ENCODE data around the gene YJEFN3.

Gene YJEFN3

GRCh38 chr19:19546751-19547162 is 18.0 kb downstream of the YJEFN3 start:
- no peak overlapping the region for H3K27ac ChIP-seq (ENCODE audit: low read length)
- H3K36me3 ChIP-seq (ENCODE audit: control insufficient read depth, insufficient read depth, low read length) = peaks cover 3% of the 10 kb centered on the region; the same call in 1 of the 2 replicates
- H3K4me1 ChIP-seq (ENCODE audit: control insufficient read depth, insufficient read depth, low read length) = no peaks in the 10 kb centered on the region
- H3K27me3 ChIP-seq (ENCODE audit: control insufficient read depth, insufficient read depth, low read length) = no peaks in the 10 kb centered on the region
- no peak for DNase-seq (ENCODE audit: low read depth, low spot score)
- H3K4me3 ChIP-seq (ENCODE audit: low read length) = no peak overlapping the region
- WGBS (ENCODE audit: insufficient coverage, insufficient read length) = no CpG with 5 or more reads among the region's 19 CpGs
- H3K9me3 ChIP-seq (ENCODE audit: control insufficient read depth, insufficient read depth, low read length) = no peaks in the 10 kb centered on the region

- Histone ChIP-seq H3K4me3 (ENCODE audit: low read length) (no peak overlapping the region), H3K27me3 (ENCODE audit: control insufficient read depth, insufficient read depth, low read length) (no peaks in the 10 kb centered on the region), H3K27ac (ENCODE audit: low read length) (no peak overlapping the region), H3K36me3 (ENCODE audit: control insufficient read depth, insufficient read depth, low read length) (peaks cover 3% of the 10 kb centered on the region; the same call in 1 of the 2 replicates), H3K9me3 (ENCODE audit: control insufficient read depth, insufficient read depth, low read length) (no peaks in the 10 kb centered on the region), H3K4me1 (ENCODE audit: control insufficient read depth, insufficient read depth, low read length) (no peaks in the 10 kb centered on the region)
- no CpG with 5 or more reads among the region's 15 CpGs for WGBS (ENCODE audit: insufficient coverage, insufficient read length)
- no peak for DNase-seq (ENCODE audit: low read depth, low spot score)
These were observed 19.1 kb downstream of the YJEFN3 start for GRCh38 chr19:19547674-19548336.

- no CpG with 5 or more reads among the region's 13 CpGs for WGBS (ENCODE audit: insufficient coverage, insufficient read length)
- Histone ChIP-seq H3K27ac (ENCODE audit: low read length) (no peak overlapping the region), H3K9me3 (ENCODE audit: control insufficient read depth, insufficient read depth, low read length) (no peaks in the 10 kb centered on the region), H3K36me3 (ENCODE audit: control insufficient read depth, insufficient read depth, low read length) (peaks cover 3% of the 10 kb centered on the region; the same call in 1 of the 2 replicates), H3K4me3 (ENCODE audit: low read length) (no peak overlapping the region), H3K4me1 (ENCODE audit: control insufficient read depth, insufficient read depth, low read length) (no peaks in the 10 kb centered on the region; the same call in 1 of the 2 replicates), H3K27me3 (ENCODE audit: control insufficient read depth, insufficient read depth, low read length) (no peaks in the 10 kb centered on the region)
- no peak for DNase-seq (ENCODE audit: low read depth, low spot score)
These were observed 20.4 kb downstream of the YJEFN3 start for GRCh38 chr19:19548915-19549759.

- no peak for DNase-seq (ENCODE audit: low read depth, low spot score)
- no peak overlapping the region for H3K27ac ChIP-seq (ENCODE audit: low read length)
- no peak overlapping the region for H3K4me3 ChIP-seq (ENCODE audit: low read length)
- no peaks in the 10 kb centered on the region for H3K9me3 ChIP-seq (ENCODE audit: control insufficient read depth, insufficient read depth, low read length)
- no CpG with 5 or more reads among the region's 23 CpGs for WGBS (ENCODE audit: insufficient coverage, insufficient read length)
- H3K36me3 ChIP-seq (ENCODE audit: control insufficient read depth, insufficient read depth, low read length) = no peaks in the 10 kb centered on the region
- no peaks in the 10 kb centered on the region; the same call in 1 of the 2 replicates for H3K4me1 ChIP-seq (ENCODE audit: control insufficient read depth, insufficient read depth, low read length)
- no peaks in the 10 kb centered on the region for H3K27me3 ChIP-seq (ENCODE audit: control insufficient read depth, insufficient read depth, low read length)
These were observed 21.2 kb downstream of the YJEFN3 start for GRCh38 chr19:19549804-19550464.

GRCh38 chr19:19550485-19550929 is 21.8 kb downstream of the YJEFN3 start:
- no peak for DNase-seq (ENCODE audit: low read depth, low spot score)
- Histone ChIP-seq H3K9me3 (ENCODE audit: control insufficient read depth, insufficient read depth, low read length) (no peaks in the 10 kb centered on the region), H3K4me1 (ENCODE audit: control insufficient read depth, insufficient read depth, low read length) (no peaks in the 10 kb centered on the region; the same call in 1 of the 2 replicates), H3K27me3 (ENCODE audit: control insufficient read depth, insufficient read depth, low read length) (no peaks in the 10 kb centered on the region), H3K27ac (ENCODE audit: low read length) (no peak overlapping the region), H3K36me3 (ENCODE audit: control insufficient read depth, insufficient read depth, low read length) (no peaks in the 10 kb centered on the region), H3K4me3 (ENCODE audit: low read length) (no peak overlapping the region)
- WGBS (ENCODE audit: insufficient coverage, insufficient read length) = no CpG with 5 or more reads among the region's 8 CpGs

GRCh38 chr19:19550972-19551852 is 22.5 kb downstream of the YJEFN3 start:
- Histone ChIP-seq H3K9me3 (ENCODE audit: control insufficient read depth, insufficient read depth, low read length) (no peaks in the 10 kb centered on the region), H3K36me3 (ENCODE audit: control insufficient read depth, insufficient read depth, low read length) (no peaks in the 10 kb centered on the region), H3K27me3 (ENCODE audit: control insufficient read depth, insufficient read depth, low read length) (no peaks in the 10 kb centered on the region), H3K4me1 (ENCODE audit: control insufficient read depth, insufficient read depth, low read length) (no peaks in the 10 kb centered on the region; the same call in 1 of the 2 replicates), H3K4me3 (ENCODE audit: low read length) (no peak overlapping the region), H3K27ac (ENCODE audit: low read length) (no peak overlapping the region)
- DNase-seq (ENCODE audit: low read depth, low spot score) = no peak
- WGBS (ENCODE audit: insufficient coverage, insufficient read length) = no CpG with 5 or more reads among the region's 10 CpGs

- H3K9me3 ChIP-seq (ENCODE audit: control insufficient read depth, insufficient read depth, low read length) = no peaks in the 10 kb centered on the region
- no peaks in the 10 kb centered on the region; the same call in 1 of the 2 replicates for H3K4me1 ChIP-seq (ENCODE audit: control insufficient read depth, insufficient read depth, low read length)
- no peaks in the 10 kb centered on the region for H3K27me3 ChIP-seq (ENCODE audit: control insufficient read depth, insufficient read depth, low read length)
- DNase-seq (ENCODE audit: low read depth, low spot score) = no peak
- H3K4me3 ChIP-seq (ENCODE audit: low read length) = no peak overlapping the region
- no peaks in the 10 kb centered on the region for H3K36me3 ChIP-seq (ENCODE audit: control insufficient read depth, insufficient read depth, low read length)
- WGBS (ENCODE audit: insufficient coverage, insufficient read length) = no CpG with 5 or more reads among the region's 14 CpGs
- H3K27ac ChIP-seq (ENCODE audit: low read length) = no peak overlapping the region
These were observed 23.1 kb downstream of the YJEFN3 start for GRCh38 chr19:19551853-19552192.

GRCh38 chr19:19552798-19553197 is 24.1 kb downstream of the YJEFN3 start:
- Histone ChIP-seq H3K4me3 (ENCODE audit: low read length) (no peak overlapping the region), H3K27me3 (ENCODE audit: control insufficient read depth, insufficient read depth, low read length) (no peaks in the 10 kb centered on the region), H3K36me3 (ENCODE audit: control insufficient read depth, insufficient read depth, low read length) (no peaks in the 10 kb centered on the region), H3K9me3 (ENCODE audit: control insufficient read depth, insufficient read depth, low read length) (no peaks in the 10 kb centered on the region), H3K4me1 (ENCODE audit: control insufficient read depth, insufficient read depth, low read length) (no peaks in the 10 kb centered on the region; the same call in 1 of the 2 replicates), H3K27ac (ENCODE audit: low read length) (no peak overlapping the region)
- WGBS (ENCODE audit: insufficient coverage, insufficient read length) = no CpG with 5 or more reads among the region's 6 CpGs
- DNase-seq (ENCODE audit: low read depth, low spot score) = no peak

- H3K9me3 ChIP-seq (ENCODE audit: control insufficient read depth, insufficient read depth, low read length) = no peaks in the 10 kb centered on the region
- H3K27ac ChIP-seq (ENCODE audit: low read length) = no peak overlapping the region
- H3K4me1 ChIP-seq (ENCODE audit: control insufficient read depth, insufficient read depth, low read length) = no peaks in the 10 kb centered on the region; the same call in 1 of the 2 replicates
- no peaks in the 10 kb centered on the region for H3K36me3 ChIP-seq (ENCODE audit: control insufficient read depth, insufficient read depth, low read length)
- DNase-seq (ENCODE audit: low read depth, low spot score) = no peak
- no peak overlapping the region for H3K4me3 ChIP-seq (ENCODE audit: low read length)
- no peaks in the 10 kb centered on the region for H3K27me3 ChIP-seq (ENCODE audit: control insufficient read depth, insufficient read depth, low read length)
- 100% methylated on average over 2 of the region's 10 CpGs for WGBS (ENCODE audit: insufficient coverage, insufficient read length)
These were observed 25.0 kb downstream of the YJEFN3 start for GRCh38 chr19:19553670-19554069.

Data from iPS DF 6.9 (cell line).